ENCODE data around the gene CXXC1. TPM values are rescaled to one million over a fixed set of nuclear protein-coding genes. Genes with fewer than 3 reads are reported as not detected.

Gene CXXC1
- total and polyA plus RNA-seq, 2 of the 8 experiments (the other 6 are each of a cell fraction or from before 2014, with no cell fraction given) = 73.3 to 136 TPM

GRCh38 chr18:50327983-50328382 lies 40.5 kb upstream of the CXXC1 start:
- H3K14ac ChIP-seq (ENCODE audit: insufficient read length) = no peak overlapping the region
- no peak overlapping the region for H3K56ac ChIP-seq (replicated peaks; ENCODE audit: insufficient read length, low read depth, low read length)
- H3K79me1 ChIP-seq (ENCODE audit: low read depth, low read length) = no peaks in the 10 kb centered on the region
- H2BK15ac ChIP-seq (ENCODE audit: low read length) = no peak overlapping the region
- no peak overlapping the region for H2BK5ac ChIP-seq (ENCODE audit: low read depth, low read length)
- no peak overlapping the region for H4K91ac ChIP-seq (replicated peaks; ENCODE audit: insufficient read length, low read length)
- no peaks in the 10 kb centered on the region; a peak in 1 of 7 replicates for H3K27me3 ChIP-seq (replicated peaks in 1 of 4; ENCODE audit: control insufficient read depth in 3 of 4, extremely low read depth in 1 of 4, insufficient read depth in 3 of 4, low read length in 3 of 4)
- no peak overlapping the region for H4K8ac ChIP-seq (ENCODE audit: extremely low read depth, insufficient read depth, low read length)
- whole genome bisulfite sequencing, 2 experiments (ENCODE audit: extremely low coverage in 1 of 2, insufficient coverage in 1 of 2, insufficient read length in 1 of 2, insufficient replicate concordance in 2 of 2, low coverage in 1 of 2, low lambda C conversion rate in 2 of 2, missing lambda C conversion rate in 1 of 2) = 83% methylated on average over 3 of the region's 3 CpGs; no CpG with 5 or more reads in 1 of the 2 experiments
- H3K18ac ChIP-seq (ENCODE audit: extremely low read depth, low read length) = no peak overlapping the region
- no peak overlapping the region for H2BK120ac ChIP-seq (replicated peaks; ENCODE audit: low read depth, low read length)
- no peak overlapping the region for H2AK5ac ChIP-seq (ENCODE audit: low read depth, low read length)
- no peak for FAIRE-seq
- H3K23me2 ChIP-seq (ENCODE audit: low read depth, low read length) = no peaks in the 10 kb centered on the region
- H3K4ac ChIP-seq (replicated peaks; ENCODE audit: insufficient read length, low read depth, low read length) = no peak overlapping the region
- H4K20me1 ChIP-seq (replicated peaks in 1 of 2; ENCODE audit: control insufficient read depth in 1 of 2, insufficient read depth in 2 of 2, low read length in 2 of 2) = no peaks in the 10 kb centered on the region
- no peak overlapping the region for H3K23ac ChIP-seq (ENCODE audit: insufficient read length)
- no peak overlapping the region for H3K9ac ChIP-seq (replicated peaks in 1 of 4; ENCODE audit: extremely low read depth in 1 of 4, low read depth in 3 of 4, low read length in 3 of 4)
- no peaks in the 10 kb centered on the region for H3K9me3 ChIP-seq (ENCODE audit: insufficient read depth in 2 of 2, low read depth in 1 of 2, low read length in 1 of 2)
- no peak overlapping the region for H2BK12ac ChIP-seq (ENCODE audit: low read depth, low read length)
- no peak for DNase-seq (ENCODE audit: low read depth in 1 of 2, low spot score in 2 of 2)
- H4K5ac ChIP-seq (ENCODE audit: insufficient read length, low read depth, low read length) = no peak overlapping the region
- no peak overlapping the region for H3K4me3 ChIP-seq (ENCODE audit: extremely low read depth in 1 of 4, insufficient read depth in 2 of 4, low read depth in 3 of 4, low read length in 4 of 4)
- no peak overlapping the region for H3K4me2 ChIP-seq (ENCODE audit: insufficient read depth in 1 of 2, low read depth in 2 of 2, low read length in 2 of 2)
- TF ChIP-seq RXRA (IDR thresholded peaks at IDR 0.05; ENCODE audit: insufficient read depth, low read depth, low read length) (no peak), ZNF274 (IDR thresholded peaks at IDR 0.05; ENCODE audit: borderline replicate concordance, extremely low read depth, low read length) (no peak), EZH2 (IDR thresholded peaks at IDR 0.05; ENCODE audit: low read depth, low read length, severe bottlenecking) (no peak), CHD1 (IDR thresholded peaks at IDR 0.05; ENCODE audit: low read depth, low read length) (no peak), SIN3A (conservative IDR thresholded peaks at IDR 0.05 in 1 of 2, IDR thresholded peaks at IDR 0.05 in 1 of 2; ENCODE audit: low read depth in 1 of 2, low read length in 2 of 2) (no peak), KDM1A (IDR thresholded peaks at IDR 0.05; ENCODE audit: borderline replicate concordance, low read length) (no peak), RBBP5 (IDR thresholded peaks at IDR 0.05; ENCODE audit: borderline replicate concordance, low read depth, low read length) (no peak)
- no peaks in the 10 kb centered on the region for H3K36me3 ChIP-seq (ENCODE audit: control insufficient read depth in 2 of 4, insufficient read depth in 4 of 4, low read length in 3 of 4)
- no peaks in the 10 kb centered on the region for H3K79me2 ChIP-seq (ENCODE audit: control insufficient read depth in 1 of 2, insufficient read depth in 2 of 2, low read length in 2 of 2)
- no peak overlapping the region for H2BK20ac ChIP-seq (ENCODE audit: low read length)
- ChIA-PET CTCF (ENCODE audit: partially characterized antibody) (interaction anchor here (1.7 kb wide), 1 partner anchor 12 kb away, joined by 6 read pairs; no protein-coding TSS in a partner anchor), POLR2A (ENCODE audit: partially characterized antibody) (no interaction called here)
- H3K27ac ChIP-seq (ENCODE audit: low read depth, low read length) = no peak overlapping the region
- no peaks in the 10 kb centered on the region for H3K4me1 ChIP-seq (replicated peaks in 1 of 4; ENCODE audit: control insufficient read depth in 3 of 4, insufficient read depth in 4 of 4, low read length in 3 of 4)
- H2AFZ ChIP-seq (ENCODE audit: low read length) = no peak overlapping the region

Data from H1 (cell line).